HG03378 (cell line): ENCODE measurements around the gene TRIM38.
A peak's percentile ranks its signal among the peaks of the same experiment; 100 is the strongest.
"Not testable (repeated sequence)": the region's sequence is repeated elsewhere in the genome, so short reads cannot be mapped to it uniquely, and the experiment has no call there.

Source experiments
- ATAC-seq: cut with Tn5 transposase; IDR thresholded peaks from one replicate; pipeline ENCODE4 v1.9.1; 2021; ENCODE audit warnings: mild to moderate bottlenecking, moderate library complexity; ENCODE audit not compliant: unreplicated experiment

Gene TRIM38

DNA sequence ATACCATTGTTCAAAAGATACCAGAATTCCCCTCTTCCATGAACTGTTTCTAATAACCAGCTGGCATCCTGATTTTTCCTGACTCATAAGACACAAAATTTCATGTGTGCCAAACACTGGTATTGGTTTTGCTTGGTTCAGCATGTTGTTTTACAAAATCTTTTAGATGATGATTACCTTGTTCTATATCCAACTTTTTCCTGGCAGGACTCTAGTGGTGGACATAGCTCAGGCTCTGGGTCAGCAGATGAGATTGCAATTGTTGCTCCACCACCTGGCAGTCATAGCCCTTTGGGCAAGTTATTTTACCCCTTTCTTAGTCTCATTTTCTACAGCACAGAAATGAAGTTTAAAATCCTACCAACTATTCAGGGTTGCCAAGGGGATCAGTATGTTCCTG lies 6.2 kb downstream of the TRIM38 start:
- ATAC-seq = no peak

DNA sequence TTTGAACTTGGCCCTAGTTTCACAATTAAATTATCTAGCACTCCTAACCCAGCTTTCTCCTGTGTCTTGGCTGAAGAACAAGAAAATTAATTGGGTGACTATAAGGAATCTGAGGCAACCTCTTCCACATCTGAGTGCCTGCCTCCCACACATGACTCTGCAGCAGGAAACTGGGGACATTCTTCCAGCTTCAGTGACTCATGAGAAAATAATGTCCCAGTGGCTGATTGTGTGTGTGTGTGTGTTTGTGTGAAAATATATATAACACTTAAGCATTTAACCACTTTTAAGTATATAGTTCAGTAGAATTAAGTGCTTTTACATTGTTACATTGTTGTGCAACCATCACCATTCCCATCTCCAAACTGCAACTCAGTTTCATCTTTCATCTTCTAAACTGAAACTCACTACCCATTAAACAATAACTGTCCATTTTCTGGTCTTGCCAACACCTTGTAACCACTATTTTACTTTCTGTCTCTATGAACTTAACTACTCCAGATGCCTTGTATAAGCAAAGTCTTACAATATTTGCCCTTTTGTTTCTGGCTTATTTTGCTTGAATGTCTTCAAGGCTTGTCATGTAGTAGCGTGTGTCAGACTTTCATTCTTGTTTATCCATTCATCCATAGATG lies 8.7 kb downstream of the TRIM38 start:
- ATAC-seq = no peak

- no peak for ATAC-seq
These were observed 9.5 kb downstream of the TRIM38 start for GRCh38 chr6:25972128-25972527.

DNA sequence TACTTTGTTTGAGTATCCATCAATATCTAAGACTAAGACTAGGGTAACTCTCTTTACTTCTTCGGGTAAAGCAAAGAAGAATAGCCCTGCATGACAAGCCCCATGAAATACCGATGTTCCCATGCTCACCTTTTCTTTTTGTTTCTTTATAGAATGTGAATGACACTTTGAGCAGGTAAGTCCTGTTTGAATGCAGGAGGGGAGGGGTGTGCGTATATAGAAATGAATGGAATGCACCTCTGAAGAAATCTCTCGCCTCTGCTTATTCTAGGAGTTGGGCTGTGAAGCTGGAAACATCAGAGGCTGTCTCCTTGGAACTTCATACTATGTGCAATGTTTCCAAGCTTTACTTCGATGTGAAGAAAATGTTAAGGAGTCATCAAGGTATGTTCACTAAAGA lies 10.3 kb downstream of the TRIM38 start:
- no peak for ATAC-seq

- ATAC-seq = no peak
These were observed 11.4 kb downstream of the TRIM38 start for GRCh38 chr6:25973923-25974555.

DNA sequence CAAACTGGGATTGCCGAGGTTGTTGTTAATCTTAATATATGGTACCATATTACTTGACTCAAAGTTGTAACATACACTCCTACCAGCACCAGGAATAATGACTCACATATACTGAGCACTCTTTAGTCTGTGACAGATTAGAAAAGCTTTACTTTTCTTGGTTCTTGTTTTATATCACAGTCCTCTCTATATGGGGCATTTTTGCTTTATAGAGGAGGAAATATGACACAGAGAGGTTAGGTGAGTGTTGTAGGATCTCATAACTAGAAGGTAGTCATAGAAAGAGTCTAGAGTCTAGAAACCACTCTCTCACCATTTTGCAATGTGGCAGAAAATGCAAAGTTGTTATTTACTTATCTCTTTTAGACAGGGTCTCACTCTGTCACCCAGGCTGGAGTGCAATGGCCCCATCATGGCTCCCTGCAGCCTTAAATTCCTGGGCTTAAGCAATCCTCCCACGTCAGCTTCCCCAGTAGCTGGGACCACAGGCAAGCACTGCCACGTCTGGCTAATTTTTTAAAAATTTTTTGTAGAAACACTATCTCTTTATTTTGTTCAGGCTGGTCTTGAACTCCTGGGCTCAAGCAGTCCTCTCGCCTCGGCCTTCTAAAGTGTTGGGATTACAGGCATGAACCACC lies 13.4 kb downstream of the TRIM38 start:
- ATAC-seq = no peak

- no peak for ATAC-seq
These were observed 18.3 kb downstream of the TRIM38 start for GRCh38 chr6:25980935-25981334.

DNA sequence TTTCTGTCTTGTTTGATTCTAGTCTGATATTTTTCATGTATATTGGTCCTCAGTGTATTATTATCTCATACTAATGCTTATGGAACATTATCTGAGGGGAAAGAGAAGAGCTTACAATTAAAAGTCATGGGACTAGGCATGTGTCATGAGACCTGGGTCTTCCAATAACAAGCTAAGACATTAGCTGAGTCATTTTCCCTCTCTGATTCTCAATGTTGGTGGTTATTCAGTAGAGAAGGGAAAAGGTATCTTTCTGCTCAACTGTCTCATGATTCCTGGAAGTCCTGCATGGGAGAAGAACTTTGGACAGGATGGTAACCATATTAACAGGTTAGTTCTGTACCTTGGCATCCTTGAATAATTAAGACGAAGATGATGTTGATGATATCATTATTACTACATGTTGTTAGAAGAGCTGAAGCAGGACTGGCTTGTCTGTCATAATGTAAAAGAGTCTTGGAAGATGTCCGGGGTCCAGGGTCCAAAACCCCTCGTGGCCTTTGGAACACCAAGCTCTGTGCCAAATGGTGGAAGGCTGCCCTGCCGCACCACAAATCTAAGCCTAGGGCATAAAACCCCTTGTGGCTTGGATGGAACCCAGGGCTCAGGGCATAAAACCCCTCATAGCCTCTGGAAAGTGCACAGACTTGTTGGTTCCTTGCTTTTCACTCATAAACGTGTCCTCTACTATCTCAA lies 19.1 kb downstream of the TRIM38 start:
- ATAC-seq = no peak

DNA sequence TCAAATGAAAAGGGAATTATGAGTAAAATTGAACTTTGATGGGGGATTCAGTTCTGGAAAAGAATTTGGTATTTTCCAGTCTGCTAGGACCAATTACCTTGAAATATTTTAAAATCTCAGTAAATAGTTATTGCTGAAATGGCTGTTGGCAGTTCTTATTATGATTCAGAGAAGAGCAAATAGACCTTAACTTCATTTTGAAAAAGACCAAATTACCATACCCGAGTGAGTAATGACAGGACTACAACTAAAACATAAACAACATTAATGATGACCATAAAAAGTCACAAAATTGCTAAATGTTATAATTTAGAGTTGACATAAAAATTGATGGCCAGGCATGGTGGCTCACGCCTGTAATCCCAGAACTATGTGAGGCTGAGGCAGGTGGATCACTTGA lies 21.7 kb downstream of the TRIM38 start:
- ATAC-seq = no peak

GRCh38 chr6:25987845-25988244 lies 25.2 kb downstream of the TRIM38 start:
- no peak for ATAC-seq

DNA sequence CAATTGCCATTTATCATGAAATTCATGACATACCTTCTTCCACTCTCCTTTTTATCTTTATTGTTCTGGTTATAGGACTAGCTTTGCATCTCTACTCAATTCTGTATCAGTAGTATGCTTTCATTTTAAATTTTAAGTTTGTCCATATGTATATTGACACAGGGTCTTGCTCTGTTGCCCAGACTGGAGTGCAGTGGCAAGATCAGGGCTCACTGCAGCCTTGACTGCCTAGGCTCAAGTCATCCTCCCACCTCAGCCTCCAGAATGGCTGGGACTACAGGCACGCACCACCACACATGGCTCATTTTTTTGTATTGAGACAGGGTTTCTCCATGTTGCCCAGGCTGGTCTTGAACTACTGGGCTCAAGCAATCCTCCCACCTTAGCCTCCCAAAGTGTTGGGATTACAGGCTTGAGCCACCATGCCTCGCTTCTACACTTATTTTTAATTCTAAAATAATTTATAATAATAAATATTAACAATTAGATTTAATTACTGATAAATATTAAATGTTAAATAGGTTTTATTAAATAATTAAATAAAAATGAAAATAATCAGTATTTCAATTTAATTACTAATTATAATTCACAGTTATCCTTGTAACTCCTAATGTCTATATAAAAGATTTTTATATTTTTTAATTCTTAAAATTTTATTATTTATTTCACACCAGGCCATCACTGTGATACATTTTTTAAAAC lies 27.7 kb downstream of the TRIM38 start:
- no peak for ATAC-seq

DNA sequence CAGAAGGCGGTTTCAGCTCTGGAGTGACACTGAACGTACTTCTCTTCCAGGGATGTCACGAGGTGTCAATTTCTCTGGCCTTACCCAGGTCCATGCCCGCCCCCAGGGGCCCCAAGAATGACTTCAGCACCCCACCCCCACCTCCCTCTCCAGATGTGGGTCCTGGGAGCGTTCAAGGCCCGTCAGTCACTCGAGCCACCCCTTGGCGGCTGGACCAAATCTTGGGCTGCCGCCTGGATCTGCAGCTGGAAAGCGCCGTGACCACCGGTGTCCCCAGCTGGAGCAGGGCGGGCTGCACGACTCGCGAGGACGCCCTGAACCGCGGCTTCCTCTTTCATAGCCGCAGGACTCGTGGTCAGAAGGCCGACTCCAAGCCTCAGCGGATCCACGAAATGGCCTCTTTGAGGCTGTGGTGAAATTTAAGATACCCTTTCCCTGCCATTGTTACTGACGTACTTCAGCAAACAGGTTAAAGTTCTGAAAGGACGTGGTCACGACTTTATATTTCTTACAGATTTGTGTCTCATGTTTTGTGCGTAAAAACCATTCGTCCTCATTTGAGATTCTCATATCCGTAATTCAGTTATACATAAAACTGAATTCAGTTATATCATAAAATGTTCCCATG lies 29.3 kb downstream of the TRIM38 start:
- ATAC-seq = peak; percentile 29

DNA sequence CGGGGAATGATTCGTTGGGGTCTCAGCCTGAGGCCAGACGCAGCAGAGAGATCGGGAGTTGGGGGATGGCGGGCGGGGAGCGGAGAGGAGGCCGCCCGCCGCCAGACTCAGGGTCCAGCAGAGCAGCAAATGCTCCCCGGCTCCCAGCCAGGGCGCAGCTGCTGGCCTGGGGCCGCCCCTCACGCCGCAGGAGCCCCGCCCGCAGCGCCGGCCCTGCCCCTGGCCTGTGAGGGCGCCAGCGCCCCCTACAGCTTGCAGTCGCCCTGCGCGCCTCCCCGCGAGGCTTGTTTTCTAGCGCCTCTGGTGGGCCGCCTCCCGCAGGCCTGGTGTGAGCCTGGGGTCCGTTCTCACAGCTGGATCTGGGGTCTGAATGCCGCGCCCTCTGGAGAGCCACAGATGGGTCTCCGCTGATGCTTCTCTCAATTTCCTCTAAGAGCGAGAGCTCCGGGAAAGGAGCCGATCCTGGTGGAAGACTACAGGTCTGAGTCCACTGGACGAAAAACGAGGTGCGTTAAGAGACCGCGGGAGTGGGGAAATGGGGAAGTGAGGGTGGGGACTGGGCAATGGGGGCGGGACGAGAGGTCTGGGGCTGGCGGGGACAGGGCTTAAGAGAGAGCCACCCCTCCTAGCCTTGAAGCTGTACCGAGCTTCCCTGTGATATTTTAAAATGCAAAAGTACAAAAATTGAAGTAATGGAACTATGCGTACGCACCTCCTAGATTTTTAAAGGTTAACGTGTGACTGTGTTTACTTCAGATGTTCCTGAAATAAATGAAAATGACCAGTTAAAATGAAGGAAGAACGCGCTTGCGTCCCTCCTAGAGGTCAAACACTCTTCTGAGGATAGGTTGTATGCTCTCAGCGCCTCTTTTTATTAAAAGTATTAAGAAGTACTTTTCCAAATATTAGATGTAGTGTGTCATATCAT lies 30.1 kb downstream of the TRIM38 start:
- peak; percentile 74 for ATAC-seq

DNA sequence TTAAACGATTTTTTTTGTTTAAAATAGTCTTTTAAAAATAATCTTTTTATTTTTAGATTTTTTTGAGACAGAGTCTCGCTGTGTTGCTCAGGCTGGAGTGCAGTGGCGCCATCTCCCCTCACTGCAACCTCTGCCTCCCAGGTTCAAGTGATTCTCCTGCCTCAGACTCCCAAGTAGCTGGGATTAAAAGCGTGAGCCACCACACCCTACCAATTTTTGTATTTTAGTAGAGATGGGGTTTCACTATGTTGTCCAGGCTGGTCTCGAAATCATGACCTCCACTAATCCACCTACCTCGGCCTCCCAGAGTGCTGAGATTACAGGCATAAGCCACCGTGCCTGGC lies 30.7 kb downstream of the TRIM38 start:
- not testable (repeated sequence) for ATAC-seq

DNA sequence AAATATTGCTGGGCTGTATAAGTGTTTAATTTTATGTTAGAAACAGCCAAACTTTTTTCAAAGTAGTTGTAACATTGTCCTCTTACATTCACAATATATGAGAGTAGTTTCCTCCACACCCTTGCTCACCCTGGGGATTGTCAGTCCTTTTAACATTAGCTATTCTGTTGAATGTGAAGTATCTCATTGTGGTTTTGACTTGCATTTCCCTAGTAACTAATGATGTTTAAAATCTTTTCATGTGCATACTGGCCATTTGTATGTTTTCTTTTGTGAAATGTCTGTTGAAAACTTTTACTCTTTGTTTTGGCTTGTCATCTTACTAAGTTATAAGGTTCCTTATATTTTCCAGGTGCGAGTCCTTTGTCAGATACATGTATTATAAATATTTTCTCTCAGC lies 32.9 kb downstream of the TRIM38 start:
- ATAC-seq = peak; percentile 29

DNA sequence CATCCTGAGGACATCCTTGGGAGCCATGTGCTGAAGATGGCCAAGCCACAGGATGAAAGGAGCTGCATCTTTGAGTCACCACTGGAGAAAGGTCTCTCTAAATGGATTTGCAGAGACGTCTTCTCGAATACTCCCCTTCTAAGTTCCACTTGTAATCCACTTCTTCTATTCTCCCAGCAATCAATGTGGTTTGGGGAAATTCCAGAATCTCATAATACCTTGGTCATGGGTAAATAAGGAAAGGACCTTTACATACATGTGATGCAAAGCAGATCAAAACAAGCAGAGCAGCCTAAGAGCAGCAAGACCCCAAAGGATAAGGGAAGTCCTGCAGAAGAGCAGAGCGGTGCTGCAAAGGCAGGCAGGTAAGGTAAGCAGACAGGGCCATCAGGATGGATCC lies 35.3 kb downstream of the TRIM38 start:
- ATAC-seq = no peak

- ATAC-seq = no peak
These were observed 35.8 kb downstream of the TRIM38 start for GRCh38 chr6:25998379-25998778.

- not testable (repeated sequence) for ATAC-seq
These were observed 36.6 kb downstream of the TRIM38 start for GRCh38 chr6:25999225-25999624.

DNA sequence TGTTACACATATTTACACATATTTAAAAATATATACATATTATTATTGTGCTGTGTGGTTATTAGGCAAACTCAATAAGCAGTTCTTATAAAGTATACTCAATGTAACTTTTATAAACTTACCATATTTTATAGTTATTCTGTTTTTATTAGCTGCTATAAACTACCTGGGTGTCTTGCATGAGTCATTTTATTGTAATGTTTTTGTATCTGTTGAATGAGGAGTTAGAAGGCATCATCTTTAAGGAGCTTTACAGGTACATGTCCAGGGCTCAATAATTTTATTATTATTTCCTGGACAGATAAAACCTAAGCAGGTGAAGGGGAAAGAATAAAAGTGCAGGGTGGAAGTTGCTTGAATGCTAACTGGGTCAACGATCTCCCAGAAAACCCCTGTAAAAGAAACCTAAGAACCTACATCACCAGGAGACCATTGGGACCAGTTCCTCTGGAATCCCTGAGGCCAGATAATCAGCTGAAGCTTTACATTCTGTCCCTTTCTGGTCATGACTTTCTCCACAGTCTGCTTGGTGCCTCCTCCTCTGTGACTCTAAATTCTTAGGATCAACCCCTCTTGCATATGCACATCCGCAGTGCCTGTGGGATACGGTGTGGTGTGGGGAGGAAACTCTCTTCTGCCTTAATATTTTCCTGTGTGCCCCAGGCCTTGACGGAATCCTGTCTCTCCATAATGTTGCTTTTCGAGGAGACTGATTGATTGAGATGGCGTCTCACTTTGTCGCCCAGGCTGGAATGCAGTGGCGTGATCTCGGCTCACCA lies 38.0 kb downstream of the TRIM38 start:
- no peak for ATAC-seq
